Measurements from ENCODE around the gene NTN1.
"Not testable (repeated sequence)": the region's sequence is repeated elsewhere in the genome, so short reads cannot be mapped to it uniquely, and the experiment has no call there.

The NTN1 gene

DNA sequence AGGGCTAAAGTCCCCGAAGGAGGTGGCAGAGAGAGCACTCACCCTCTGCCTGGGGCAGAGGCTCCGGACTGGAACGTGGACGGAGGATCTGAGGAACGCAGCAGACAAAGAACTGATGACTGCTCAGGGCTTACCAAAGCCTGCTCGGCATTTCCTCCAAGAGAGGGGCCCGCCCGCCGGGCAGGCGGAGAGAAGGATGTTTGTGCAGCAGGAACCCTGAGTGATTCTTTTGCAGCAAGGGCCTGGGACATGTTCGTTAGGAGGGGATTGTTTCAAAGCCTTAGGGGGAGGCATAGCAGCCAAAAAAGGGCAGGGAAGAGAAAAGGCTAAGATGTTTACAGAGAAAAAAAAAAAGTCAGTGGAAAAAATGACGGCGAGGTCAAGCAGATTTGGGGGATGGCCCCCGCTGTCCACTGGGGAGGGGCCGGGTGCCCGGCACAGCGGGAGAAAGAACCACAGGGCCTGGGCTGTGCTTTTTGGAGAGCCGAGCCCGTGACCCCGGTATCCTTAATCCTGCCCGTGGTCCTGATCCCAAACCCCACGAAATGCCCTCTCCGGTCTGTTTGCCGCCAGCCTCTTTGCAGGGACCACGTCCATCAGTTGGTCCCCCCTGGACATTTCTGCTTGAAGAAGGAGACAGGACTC is 129.3 kb downstream of the NTN1 start:
- H3K4me3 ChIP-seq (IDR thresholded peaks at IDR 0.05; ENCODE audit: insufficient read depth, low read depth, low read length), result no peak overlapping the region
- H3K4me2 ChIP-seq, result no peak overlapping the region
- H3K4me1 ChIP-seq (ENCODE audit: low read depth, poor library complexity, severe bottlenecking), result no peaks in the 10 kb centered on the region
- no peak for TF ChIP-seq CTCF (conservative IDR thresholded peaks at IDR 0.05; ENCODE audit: low read depth, low read length)
- no peak overlapping the region for H3K27ac ChIP-seq
- no peak overlapping the region for H3K9ac ChIP-seq
- H3K79me2 ChIP-seq (ENCODE audit: insufficient read depth, low read depth), result no peaks in the 10 kb centered on the region
- H4K20me1 ChIP-seq (ENCODE audit: insufficient read depth), result no peaks in the 10 kb centered on the region
- no peaks in the 10 kb centered on the region for H3K36me3 ChIP-seq (ENCODE audit: insufficient read depth)
- no peaks in the 10 kb centered on the region for H3K27me3 ChIP-seq (ENCODE audit: insufficient read depth, low read depth)
- H2AFZ ChIP-seq (ENCODE audit: low read depth), result no peak overlapping the region

- Histone ChIP-seq H3K27ac (no peak overlapping the region), H3K9ac (no peak overlapping the region), H3K4me2 (no peak overlapping the region), H3K4me1 (ENCODE audit: low read depth, poor library complexity, severe bottlenecking) (no peaks in the 10 kb centered on the region), H3K4me3 (IDR thresholded peaks at IDR 0.05; ENCODE audit: insufficient read depth, low read depth, low read length) (no peak overlapping the region), H4K20me1 (ENCODE audit: insufficient read depth) (no peaks in the 10 kb centered on the region), H3K79me2 (ENCODE audit: insufficient read depth, low read depth) (no peaks in the 10 kb centered on the region), H2AFZ (ENCODE audit: low read depth) (no peak overlapping the region), H3K36me3 (ENCODE audit: insufficient read depth) (no peaks in the 10 kb centered on the region), H3K27me3 (ENCODE audit: insufficient read depth, low read depth) (no peaks in the 10 kb centered on the region)
- no peak for TF ChIP-seq CTCF (conservative IDR thresholded peaks at IDR 0.05; ENCODE audit: low read depth, low read length)
Measured at GRCh38 chr17:9151091-9151490, 129.8 kb downstream of the NTN1 start.

- not testable (repeated sequence) for H3K9ac ChIP-seq; H3K4me2 ChIP-seq; H3K27ac ChIP-seq; H3K27me3 ChIP-seq (ENCODE audit: insufficient read depth, low read depth); H2AFZ ChIP-seq (ENCODE audit: low read depth); H3K36me3 ChIP-seq (ENCODE audit: insufficient read depth); H3K79me2 ChIP-seq (ENCODE audit: insufficient read depth, low read depth); H3K4me3 ChIP-seq (IDR thresholded peaks at IDR 0.05; ENCODE audit: insufficient read depth, low read depth, low read length); H4K20me1 ChIP-seq (ENCODE audit: insufficient read depth); H3K4me1 ChIP-seq (ENCODE audit: low read depth, poor library complexity, severe bottlenecking)
Measured at GRCh38 chr17:9151740-9152139, 130.4 kb downstream of the NTN1 start.

DNA sequence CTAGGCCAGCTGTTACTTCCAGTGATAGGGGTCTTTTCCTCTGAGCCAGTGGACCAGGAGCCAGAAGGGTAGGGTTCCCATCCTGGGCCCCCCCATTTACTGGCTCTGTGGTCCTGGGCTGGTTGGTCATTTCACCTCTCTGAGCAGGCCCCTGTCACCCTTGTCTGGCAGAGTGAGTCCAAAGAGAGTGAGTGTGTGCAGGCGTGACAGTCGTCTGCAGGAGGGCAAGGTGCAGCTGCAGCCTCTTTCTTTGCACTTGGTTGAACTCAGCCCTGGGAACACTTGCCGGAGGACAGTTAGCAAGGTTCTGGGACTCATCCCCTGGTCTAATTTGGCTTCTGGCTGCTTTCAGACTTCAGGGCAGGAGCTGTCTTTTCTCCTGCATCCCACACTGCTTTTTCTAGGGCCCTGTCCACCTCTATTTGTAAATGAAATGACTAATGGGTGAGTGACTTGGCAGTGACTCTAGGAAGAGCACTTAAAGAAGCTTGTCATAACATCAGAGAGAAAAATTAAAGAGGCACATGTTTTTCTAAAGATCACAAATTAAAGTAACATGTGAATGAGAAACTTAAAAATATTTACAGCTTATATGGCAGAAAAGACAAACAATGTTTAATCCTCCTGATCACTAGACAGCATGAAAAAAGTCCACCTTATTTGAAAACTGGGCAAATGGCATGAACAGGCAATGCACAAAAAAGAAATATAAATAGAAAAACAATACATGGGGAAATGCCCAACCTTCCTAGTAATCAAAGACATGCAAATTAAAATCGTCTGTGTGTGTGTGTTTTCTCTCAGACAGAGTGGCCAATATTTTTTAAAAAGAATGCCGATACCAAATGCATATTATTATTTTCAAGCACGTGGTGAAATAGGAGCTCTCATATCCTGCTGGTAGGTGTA is 137.5 kb downstream of the NTN1 start:
- Histone ChIP-seq H3K27ac (no peak overlapping the region), H3K27me3 (ENCODE audit: insufficient read depth, low read depth) (no peaks in the 10 kb centered on the region), H3K9ac (no peak overlapping the region), H2AFZ (ENCODE audit: low read depth) (no peak overlapping the region), H3K4me3 (IDR thresholded peaks at IDR 0.05; ENCODE audit: insufficient read depth, low read depth, low read length) (no peak overlapping the region), H3K4me1 (ENCODE audit: low read depth, poor library complexity, severe bottlenecking) (no peaks in the 10 kb centered on the region), H3K4me2 (no peak overlapping the region), H3K79me2 (ENCODE audit: insufficient read depth, low read depth) (no peaks in the 10 kb centered on the region), H4K20me1 (ENCODE audit: insufficient read depth) (no peaks in the 10 kb centered on the region), H3K36me3 (ENCODE audit: insufficient read depth) (no peaks in the 10 kb centered on the region)
- TF ChIP-seq CTCF (conservative IDR thresholded peaks at IDR 0.05; ENCODE audit: low read depth, low read length), result no peak

Measured in KMS-11 (cell line).